ENCODE results near the gene ZFAND2A. TPM values are rescaled to one million over a fixed set of nuclear protein-coding genes. Genes with fewer than 3 reads are reported as not detected.

ZFAND2A gene
- total and polyA plus RNA-seq, 2 experiments from 2014 or later: 15.3 to 29.2 TPM

DNA sequence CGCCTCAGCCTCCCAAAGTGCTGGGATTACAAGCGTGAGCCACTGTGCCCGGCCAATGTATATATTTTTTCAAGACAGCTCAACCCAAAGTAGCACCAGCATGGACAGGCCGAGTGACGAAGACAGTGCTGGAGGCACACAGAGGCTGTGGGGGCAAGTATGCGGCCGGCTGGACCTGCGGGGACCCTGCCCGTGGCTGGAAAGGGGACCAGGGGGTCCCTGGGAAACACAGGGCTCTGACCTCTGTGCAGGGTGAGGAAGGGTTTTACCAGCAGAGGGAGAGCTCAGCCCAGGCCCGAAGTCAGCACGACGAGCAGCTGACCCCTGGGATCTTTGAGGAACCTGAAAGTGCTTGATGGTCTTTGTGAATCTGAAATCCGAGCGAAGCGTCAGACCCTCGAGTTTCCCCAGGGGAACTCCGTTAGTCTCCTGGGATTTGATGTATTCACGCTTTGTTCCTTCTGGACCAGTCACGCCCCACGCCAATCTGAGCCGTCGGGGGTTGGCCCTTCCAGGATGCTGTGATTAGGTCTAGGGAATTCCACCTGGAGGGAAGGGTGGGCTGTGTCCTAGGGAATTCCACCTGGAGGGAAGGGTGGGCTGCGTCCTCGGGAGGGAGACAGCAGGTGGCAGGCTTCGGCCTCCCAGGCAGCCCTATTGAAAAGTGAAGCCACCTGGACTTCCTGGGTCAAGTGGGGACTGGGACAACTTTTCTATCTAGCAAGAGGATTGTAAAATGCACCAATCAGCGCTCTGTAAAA is 10.9 kb upstream of the ZFAND2A start:
- Histone ChIP-seq H3K79me2 (replicated peaks; ENCODE audit: insufficient read depth) (no peaks in the 10 kb centered on the region), H4K20me1 (replicated peaks; ENCODE audit: insufficient read depth) (no peaks in the 10 kb centered on the region), H3K4me1 (ENCODE audit: insufficient read depth) (no peaks in the 10 kb centered on the region), H3F3A (replicated peaks; ENCODE audit: low read depth) (no peaks in the 10 kb centered on the region), H3K4me2 (no peak overlapping the region), H2AFZ (no peak overlapping the region), H3K36me3 (ENCODE audit: insufficient read depth) (no peaks in the 10 kb centered on the region), H3K27me3 (ENCODE audit: insufficient read depth) (no peaks in the 10 kb centered on the region), H3K4me3 (no peak overlapping the region), H3K9me2 (ENCODE audit: insufficient read depth) (0 out of 2 replicates have a peak, but pooled peaks cover 4% of the 10 kb centered on the region), H3K27ac (ENCODE audit: low read depth) (no peak overlapping the region)
- no peak overlapping the region for H3K27ac Mint-ChIP-seq
- no peak for TF ChIP-seq EZH2phosphoT487 (IDR thresholded peaks at IDR 0.05; ENCODE audit: unreplicated experiment)
- TF ChIP-seq, protein P1, sequence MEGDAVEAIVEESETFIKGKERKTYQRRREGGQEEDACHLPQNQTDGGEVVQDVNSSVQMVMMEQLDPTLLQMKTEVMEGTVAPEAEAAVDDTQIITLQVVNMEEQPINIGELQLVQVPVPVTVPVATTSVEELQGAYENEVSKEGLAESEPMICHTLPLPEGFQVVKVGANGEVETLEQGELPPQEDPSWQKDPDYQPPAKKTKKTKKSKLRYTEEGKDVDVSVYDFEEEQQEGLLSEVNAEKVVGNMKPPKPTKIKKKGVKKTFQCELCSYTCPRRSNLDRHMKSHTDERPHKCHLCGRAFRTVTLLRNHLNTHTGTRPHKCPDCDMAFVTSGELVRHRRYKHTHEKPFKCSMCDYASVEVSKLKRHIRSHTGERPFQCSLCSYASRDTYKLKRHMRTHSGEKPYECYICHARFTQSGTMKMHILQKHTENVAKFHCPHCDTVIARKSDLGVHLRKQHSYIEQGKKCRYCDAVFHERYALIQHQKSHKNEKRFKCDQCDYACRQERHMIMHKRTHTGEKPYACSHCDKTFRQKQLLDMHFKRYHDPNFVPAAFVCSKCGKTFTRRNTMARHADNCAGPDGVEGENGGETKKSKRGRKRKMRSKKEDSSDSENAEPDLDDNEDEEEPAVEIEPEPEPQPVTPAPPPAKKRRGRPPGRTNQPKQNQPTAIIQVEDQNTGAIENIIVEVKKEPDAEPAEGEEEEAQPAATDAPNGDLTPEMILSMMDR (conservative IDR thresholded peaks at IDR 0.05; ENCODE audit: low read depth in 2 of 2): peak in 1 of 2 experiments; percentile 37
- ATAC-seq (no peak), DNase-seq (ENCODE audit: low spot score) (peak; percentile 23)
- no peak overlapping the region for H3K4me3 Mint-ChIP-seq
- H3K27me3 Mint-ChIP-seq (ENCODE audit: insufficient read depth, low read depth, poor library complexity): peaks cover 24% of the 10 kb centered on the region
- peaks cover 14% of the 10 kb centered on the region; the same call in 2 of the 3 replicates for H3K9me3 Mint-ChIP-seq
- H3K36me3 Mint-ChIP-seq (ENCODE audit: low read depth): peaks cover 8% of the 10 kb centered on the region; the same call in 1 of the 3 replicates
- H3K4me1 Mint-ChIP-seq: peaks cover 8% of the 10 kb centered on the region

GRCh38 chr7:1169409-1170368 is 9.7 kb upstream of the ZFAND2A start:
- Histone ChIP-seq H3F3A (replicated peaks; ENCODE audit: low read depth) (no peaks in the 10 kb centered on the region), H4K20me1 (replicated peaks; ENCODE audit: insufficient read depth) (no peaks in the 10 kb centered on the region), H3K36me3 (ENCODE audit: insufficient read depth) (no peaks in the 10 kb centered on the region), H3K79me2 (replicated peaks; ENCODE audit: insufficient read depth) (no peaks in the 10 kb centered on the region), H3K4me3 (peak overlapping the region; percentile 47; the same call in 1 of the 2 replicates), H3K27ac (ENCODE audit: low read depth) (peak overlapping the region; percentile 80; the same call in 1 of the 2 replicates), H3K9me2 (ENCODE audit: insufficient read depth) (0 out of 2 replicates have a peak, but pooled peaks cover 4% of the 10 kb centered on the region), H3K4me2 (peak overlapping the region; percentile 72), H3K27me3 (ENCODE audit: insufficient read depth) (no peaks in the 10 kb centered on the region), H2AFZ (peak overlapping the region; percentile 96; the same call in 1 of the 2 replicates), H3K4me1 (ENCODE audit: insufficient read depth) (no peaks in the 10 kb centered on the region)
- Mint-ChIP-seq H3K9me3 (peaks cover 14% of the 10 kb centered on the region; the same call in 2 of the 3 replicates), H3K27ac (peak overlapping the region; percentile 89), H3K36me3 (ENCODE audit: low read depth) (peaks cover 12% of the 10 kb centered on the region; the same call in 1 of the 3 replicates), H3K4me1 (peaks cover 8% of the 10 kb centered on the region), H3K4me3 (peak overlapping the region; percentile 66), H3K27me3 (ENCODE audit: insufficient read depth, low read depth, poor library complexity) (peaks cover 20% of the 10 kb centered on the region)
- ATAC-seq (peak; percentile 98), DNase-seq (ENCODE audit: low spot score) (peak; percentile 98)
- no peak for TF ChIP-seq ZNF462 (CRISPR knock-in tag; IDR thresholded peaks at IDR 0.05)
- no peak for TF ChIP-seq STAT1 (IDR thresholded peaks at IDR 0.05; ENCODE audit: unreplicated experiment)
- TF ChIP-seq ETS1 (IDR thresholded peaks at IDR 0.05): 0 out of 2 replicates have a peak, but pooled peaks have one; percentile 29
- no peak for TF ChIP-seq EZH2 (IDR thresholded peaks at IDR 0.05; ENCODE audit: low read depth, unreplicated experiment)

Data from GM23338 (cell line).